SU-DHL-6 (cell line): Measurements from ENCODE around the gene PM20D1.

ENCODE experiments used
- CTCF ChIP-seq: fragments of 200-600 bp; sonication (generic); IDR thresholded peaks from one replicate; pipeline ENCODE4 v1.5.1; 2017; ENCODE audit warnings: antibody characterized with exemption, mild to moderate bottlenecking, low read length, moderate library complexity; ENCODE audit not compliant: insufficient read depth, poor library complexity, severe bottlenecking
- EZH2phosphoT487 ChIP-seq: fragments of 200-600 bp; sonication (generic), shearing (Covaris generic); conservative IDR thresholded peaks from 2 replicates; pipeline ENCODE4 v1.6.1; 2018; ENCODE audit warnings: mild to moderate bottlenecking, antibody characterized with exemption, low read length, moderate library complexity, mixed read lengths

- TF ChIP-seq CTCF, result no peak
- no peak for TF ChIP-seq EZH2phosphoT487
These were observed 39.3 kb downstream of the PM20D1 start for GRCh38 chr1:205810448-205811157.
